HG03139 (cell line): Measurements from ENCODE around the gene ZRANB1.

Experiments used
- ATAC-seq: cut with Tn5 transposase; IDR thresholded peaks from one replicate; pipeline ENCODE4 v1.9.1; 2021; ENCODE audit not compliant: unreplicated experiment

The ZRANB1 gene

DNA sequence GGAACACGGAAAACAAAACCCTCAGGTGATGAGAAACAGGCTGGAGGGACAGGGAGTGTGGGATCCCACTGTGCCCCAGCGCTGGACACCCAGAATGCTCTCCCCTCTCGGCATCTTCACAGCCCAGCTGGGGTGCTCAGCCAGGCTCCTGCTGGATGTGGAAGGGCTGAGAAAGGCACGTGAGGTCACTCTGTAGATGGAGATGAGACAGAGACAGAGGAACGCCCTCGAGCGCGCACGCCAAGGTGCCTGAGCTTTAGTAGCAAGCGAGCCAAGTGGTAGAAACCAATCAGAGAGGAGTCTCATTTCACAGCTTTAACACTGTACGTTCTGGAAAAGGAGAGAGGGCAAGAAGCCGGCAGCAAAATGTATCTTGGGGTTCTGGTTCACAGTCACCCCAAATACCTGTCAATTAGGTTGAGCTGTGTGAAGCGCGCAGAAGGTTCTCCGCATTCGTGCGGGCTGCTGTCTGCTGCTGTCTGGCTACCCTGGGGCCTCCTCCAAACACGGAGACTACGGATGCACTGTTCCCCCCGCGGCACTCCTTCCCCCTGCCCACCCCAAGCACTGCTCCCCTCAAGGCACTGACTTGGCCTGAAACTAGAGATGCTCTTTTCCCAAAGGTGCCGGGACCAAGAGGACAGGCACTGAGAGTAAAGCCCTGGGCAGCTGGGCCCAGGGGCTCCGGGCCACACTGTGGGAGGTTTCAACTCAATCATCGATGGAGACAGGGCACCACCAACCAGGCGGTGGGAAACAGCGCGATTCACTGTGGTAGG lies 91.4 kb downstream of the ZRANB1 start:
- no peak for ATAC-seq

DNA sequence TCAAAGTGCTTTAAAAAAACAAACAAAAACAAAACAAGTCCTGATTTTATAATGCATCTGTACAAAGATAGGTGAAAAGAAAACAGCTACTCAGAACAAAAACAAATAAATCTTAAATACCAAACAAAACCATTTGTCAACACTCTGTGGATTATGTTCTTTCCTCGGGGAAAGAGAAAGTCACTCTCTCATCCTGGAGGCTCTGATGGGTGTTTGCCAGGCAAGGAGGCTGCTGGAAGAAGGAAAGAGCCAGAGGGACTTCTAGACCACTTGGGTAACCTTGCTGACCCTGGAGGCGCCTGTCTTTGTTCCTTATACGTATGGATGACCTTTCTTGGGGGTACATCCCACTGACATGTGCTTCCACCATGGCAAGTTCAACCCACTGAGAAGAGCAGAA lies 92.8 kb downstream of the ZRANB1 start:
- no peak for ATAC-seq

DNA sequence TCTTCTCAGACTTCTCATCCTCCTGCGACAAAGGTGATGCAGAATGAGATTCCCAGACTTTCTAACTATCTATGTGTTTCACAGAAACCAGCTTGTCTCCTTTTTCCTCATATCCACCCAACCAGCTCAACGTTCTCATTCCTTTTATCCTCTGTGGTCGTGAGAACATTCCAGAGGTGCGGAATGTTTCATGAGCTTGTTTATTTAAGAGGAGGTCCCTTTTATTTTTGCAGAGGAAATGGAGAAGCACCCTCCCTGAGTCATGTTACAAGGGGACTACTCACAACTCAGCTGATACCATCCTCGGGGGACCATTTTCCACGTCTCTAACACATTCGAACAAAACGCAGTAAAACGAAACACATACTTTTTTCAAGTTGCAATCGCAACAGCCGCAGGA lies 93.2 kb downstream of the ZRANB1 start:
- no peak for ATAC-seq

DNA sequence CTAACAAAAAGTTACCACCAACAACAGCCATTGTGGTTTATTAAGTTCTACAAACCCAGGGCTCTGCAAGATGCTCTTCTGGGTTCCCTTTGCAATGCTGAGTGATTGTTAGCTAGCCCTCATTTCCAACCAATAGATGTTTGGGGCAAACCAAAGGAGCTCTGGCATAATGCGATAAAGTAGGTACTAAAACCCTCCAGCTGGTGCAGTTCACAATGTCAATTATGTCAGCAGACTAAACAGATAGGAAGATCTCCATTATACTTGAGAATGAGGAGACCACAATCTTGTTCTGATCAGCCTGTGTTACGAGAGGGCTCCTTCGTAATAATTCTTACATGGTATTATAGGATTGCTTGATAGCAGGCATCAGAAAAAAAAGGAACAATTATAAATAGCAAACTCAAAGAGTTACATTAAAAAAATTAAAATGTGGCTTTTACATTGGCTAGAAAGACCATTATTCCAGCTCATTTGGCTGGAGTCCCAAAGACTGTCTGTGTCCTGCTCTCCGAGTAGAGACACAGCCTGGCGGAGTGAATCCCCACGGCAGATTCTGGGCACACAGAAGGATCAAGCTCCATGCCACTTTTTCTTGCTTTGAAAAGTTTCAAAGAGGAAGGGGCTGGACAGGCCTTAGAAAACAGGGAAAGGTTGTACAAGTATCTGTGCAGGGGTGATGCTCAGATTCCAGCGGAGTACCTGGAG lies 93.8 kb downstream of the ZRANB1 start:
- no peak for ATAC-seq

DNA sequence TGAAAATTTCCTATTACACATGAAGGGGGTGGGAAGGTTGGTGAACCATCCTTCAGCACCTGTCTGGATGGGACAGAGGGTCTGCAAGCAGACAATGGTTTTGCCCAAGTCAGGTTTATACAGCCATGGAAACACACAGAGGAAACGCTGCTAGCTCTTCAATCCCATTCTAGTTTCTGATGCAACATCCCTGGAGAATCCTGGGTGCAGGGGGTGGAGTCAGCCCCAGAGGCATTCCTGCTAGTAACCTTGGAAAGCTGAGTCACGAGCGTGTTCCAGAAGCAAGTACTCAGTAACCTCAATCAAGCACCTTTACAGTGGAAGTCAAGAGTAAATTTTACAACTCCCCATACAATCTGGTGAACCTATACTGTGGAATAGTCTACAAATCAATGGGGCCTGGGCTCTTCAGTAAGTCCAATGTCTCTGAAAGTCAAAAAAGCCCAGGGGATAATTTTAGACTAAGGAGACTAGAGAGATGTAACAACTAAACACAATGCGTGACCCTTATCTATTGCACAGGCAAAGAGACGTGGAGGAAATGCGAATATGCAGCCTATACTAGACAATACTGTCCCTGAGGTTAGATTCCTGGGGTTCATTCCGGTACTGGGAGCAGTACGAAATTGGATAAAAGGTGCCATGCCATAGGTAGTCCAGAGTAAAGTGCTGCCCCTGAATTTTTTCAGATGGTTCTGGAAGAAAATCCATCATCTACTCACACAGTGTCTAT lies 95.4 kb downstream of the ZRANB1 start:
- no peak for ATAC-seq
